GM12891 (cell line): ENCODE measurements around the gene SLCO2A1.

Source experiments
- DNase-seq: peaks from one replicate; pipeline ENCODE4 v3.0.0; 2011; ENCODE audit warnings: low spot score; ENCODE audit not compliant: insufficient read length
- FAIRE-seq: peaks from 2 replicates; lab custom pipeline; 2011; peaks lifted over from hg19 to GRCh38; lab: Jason Lieb, UNC
- PAX5 ChIP-seq: IDR thresholded peaks from 2 replicates; pipeline ENCODE4 v1.6.1; 2011; ENCODE audit warnings: low read length, moderate library complexity, mild to moderate bottlenecking; ENCODE audit not compliant: insufficient read depth, severe bottlenecking
- POLR2A ChIP-seq: IDR thresholded peaks from 2 replicates; pipeline ENCODE4 v1.6.1; 2011; ENCODE audit warnings: low read depth, low read length, control low read depth
- POLR2AphosphoS5 ChIP-seq: IDR thresholded peaks from 2 replicates; pipeline ENCODE4 v1.6.1; 2011; ENCODE audit warnings: low read depth, low read length, control low read depth
- POU2F2 ChIP-seq: IDR thresholded peaks from 2 replicates; pipeline ENCODE4 v1.6.1; 2011; ENCODE audit warnings: low read depth, mild to moderate bottlenecking, control low read depth, low read length, moderate library complexity
- SPI1 ChIP-seq: IDR thresholded peaks from 2 replicates; pipeline ENCODE4 v1.6.1; 2011; ENCODE audit warnings: low read depth, low read length, control low read depth
- TAF1 ChIP-seq: IDR thresholded peaks from 2 replicates; pipeline ENCODE4 v1.6.1; 2011; ENCODE audit warnings: low read depth, low read length, control low read depth

SLCO2A1 gene

GRCh38 chr3:133972156-133972555, 57.6 kb downstream of the SLCO2A1 start:
- DNase-seq: no peak
- TF ChIP-seq POLR2AphosphoS5: no peak
- no peak for TF ChIP-seq TAF1
- no peak for TF ChIP-seq POLR2A
- no peak for TF ChIP-seq POU2F2
- no peak for TF ChIP-seq PAX5
- TF ChIP-seq SPI1: no peak
- no peak for FAIRE-seq

- FAIRE-seq (no peak), DNase-seq (no peak)
- TF ChIP-seq PAX5: no peak
- no peak for TF ChIP-seq POU2F2
- no peak for TF ChIP-seq SPI1
- no peak for TF ChIP-seq POLR2AphosphoS5
- TF ChIP-seq POLR2A: no peak
- no peak for TF ChIP-seq TAF1
These were observed 58.8 kb downstream of the SLCO2A1 start for GRCh38 chr3:133970916-133971315.

GRCh38 chr3:133970339-133970738, 59.4 kb downstream of the SLCO2A1 start:
- TF ChIP-seq SPI1 (no peak), PAX5 (no peak), POLR2AphosphoS5 (no peak), POLR2A (no peak), TAF1 (no peak), POU2F2 (no peak)
- FAIRE-seq (no peak), DNase-seq (no peak)

GRCh38 chr3:133967992-133968892, 61.5 kb downstream of the SLCO2A1 start:
- DNase-seq (no peak), FAIRE-seq (no peak)
- TF ChIP-seq POLR2A (no peak), PAX5 (no peak), POLR2AphosphoS5 (no peak), TAF1 (no peak)

- DNase-seq: no peak
- FAIRE-seq: no peak
- TF ChIP-seq POLR2A (no peak), TAF1 (no peak), POU2F2 (no peak), SPI1 (no peak), POLR2AphosphoS5 (no peak), PAX5 (no peak)
These were observed 62.8 kb downstream of the SLCO2A1 start for GRCh38 chr3:133966954-133967353.

GRCh38 chr3:133965906-133966305, 63.8 kb downstream of the SLCO2A1 start:
- TF ChIP-seq POLR2AphosphoS5 (no peak), TAF1 (no peak), POU2F2 (no peak), POLR2A (no peak)
- no peak for DNase-seq
- FAIRE-seq: no peak

- TF ChIP-seq TAF1: no peak
- TF ChIP-seq POLR2AphosphoS5: no peak
- TF ChIP-seq PAX5: no peak
- no peak for TF ChIP-seq SPI1
- TF ChIP-seq POLR2A: no peak
- no peak for TF ChIP-seq POU2F2
- no peak for DNase-seq
- no peak for FAIRE-seq
These were observed 64.6 kb downstream of the SLCO2A1 start for GRCh38 chr3:133965013-133965570.

GRCh38 chr3:133964547-133964946, 65.2 kb downstream of the SLCO2A1 start:
- DNase-seq: no peak
- no peak for TF ChIP-seq SPI1
- no peak for TF ChIP-seq TAF1
- no peak for TF ChIP-seq POU2F2
- TF ChIP-seq POLR2A: no peak
- no peak for TF ChIP-seq PAX5
- no peak for TF ChIP-seq POLR2AphosphoS5
- no peak for FAIRE-seq

GRCh38 chr3:133963657-133964396, 65.9 kb downstream of the SLCO2A1 start:
- DNase-seq (no peak), FAIRE-seq (no peak)
- TF ChIP-seq POLR2AphosphoS5: no peak
- TF ChIP-seq SPI1: no peak
- TF ChIP-seq PAX5: no peak
- TF ChIP-seq TAF1: no peak
- TF ChIP-seq POLR2A: no peak
- no peak for TF ChIP-seq POU2F2
